Measurements from ENCODE around the gene ZNF362. TPM values are rescaled to one million over a fixed set of nuclear protein-coding genes. Genes with fewer than 3 reads are reported as not detected.

The ZNF362 gene
- total RNA-seq, 2 donors from 2014 or later, result 21.3 to 25.2 TPM

- Mint-ChIP-seq H3K27me3 (peaks cover 25% of the 10 kb centered on the region), H3K27ac (no peak overlapping the region), H3K4me1 (peaks cover 16% of the 10 kb centered on the region), H3K36me3 (ENCODE audit: low read depth) (peaks cover 5% of the 10 kb centered on the region), H3K4me3 (no peak overlapping the region)
- H3K9me3 ChIP-seq (ENCODE audit: control insufficient read depth, low read length, poor library complexity, severe bottlenecking), result no peaks in the 10 kb centered on the region
- ATAC-seq (no peak), DNase-seq (no peak)
These were observed 61.7 kb downstream of the ZNF362 start for GRCh38 chr1:33317946-33318345.

DNA sequence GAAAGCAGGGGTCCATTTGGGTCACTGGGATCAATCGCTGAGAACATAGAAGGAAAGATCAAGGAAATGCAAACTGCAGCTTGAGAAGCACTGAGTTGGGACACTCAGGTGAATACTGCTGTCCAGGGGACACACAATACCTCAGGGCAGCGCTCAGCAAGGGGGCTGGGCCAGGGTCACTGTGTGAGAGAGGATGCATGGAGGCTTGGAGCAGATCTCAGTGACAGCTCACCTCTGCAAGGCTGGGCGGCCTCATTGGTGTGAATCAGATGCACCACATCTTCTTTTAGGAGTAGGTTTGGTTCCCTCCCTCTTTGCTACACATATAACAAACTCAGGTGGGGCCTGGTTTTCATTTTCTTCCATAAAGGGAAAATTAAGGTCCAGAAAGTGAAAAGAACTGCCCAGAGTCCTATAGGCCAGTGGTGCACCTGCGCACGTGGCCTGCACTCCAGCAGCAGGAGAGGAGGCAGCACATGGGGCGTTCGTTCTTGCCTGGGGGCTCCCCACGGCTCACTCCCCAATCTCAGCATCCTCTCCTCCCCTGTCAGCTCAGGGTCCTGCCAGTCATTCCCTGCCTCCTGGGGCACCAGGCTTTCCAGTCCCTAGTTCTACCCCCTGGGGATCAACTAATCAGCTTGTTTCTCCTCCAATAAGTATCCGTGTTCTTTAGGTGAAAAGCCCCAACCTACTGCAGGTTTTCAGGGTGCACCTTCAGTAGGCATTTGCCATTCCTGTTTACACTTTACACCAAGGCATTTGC lies 63.1 kb downstream of the ZNF362 start:
- ATAC-seq (no peak), DNase-seq (no peak)
- peak overlapping the region; percentile 79 for H3K27ac Mint-ChIP-seq
- H3K4me3 Mint-ChIP-seq, result no peak overlapping the region
- peaks cover 15% of the 10 kb centered on the region for H3K4me1 Mint-ChIP-seq
- no peaks in the 10 kb centered on the region for H3K9me3 ChIP-seq (ENCODE audit: control insufficient read depth, low read length, poor library complexity, severe bottlenecking)
- peaks cover 4% of the 10 kb centered on the region for H3K36me3 Mint-ChIP-seq (ENCODE audit: low read depth)
- H3K27me3 Mint-ChIP-seq, result peaks cover 23% of the 10 kb centered on the region

DNA sequence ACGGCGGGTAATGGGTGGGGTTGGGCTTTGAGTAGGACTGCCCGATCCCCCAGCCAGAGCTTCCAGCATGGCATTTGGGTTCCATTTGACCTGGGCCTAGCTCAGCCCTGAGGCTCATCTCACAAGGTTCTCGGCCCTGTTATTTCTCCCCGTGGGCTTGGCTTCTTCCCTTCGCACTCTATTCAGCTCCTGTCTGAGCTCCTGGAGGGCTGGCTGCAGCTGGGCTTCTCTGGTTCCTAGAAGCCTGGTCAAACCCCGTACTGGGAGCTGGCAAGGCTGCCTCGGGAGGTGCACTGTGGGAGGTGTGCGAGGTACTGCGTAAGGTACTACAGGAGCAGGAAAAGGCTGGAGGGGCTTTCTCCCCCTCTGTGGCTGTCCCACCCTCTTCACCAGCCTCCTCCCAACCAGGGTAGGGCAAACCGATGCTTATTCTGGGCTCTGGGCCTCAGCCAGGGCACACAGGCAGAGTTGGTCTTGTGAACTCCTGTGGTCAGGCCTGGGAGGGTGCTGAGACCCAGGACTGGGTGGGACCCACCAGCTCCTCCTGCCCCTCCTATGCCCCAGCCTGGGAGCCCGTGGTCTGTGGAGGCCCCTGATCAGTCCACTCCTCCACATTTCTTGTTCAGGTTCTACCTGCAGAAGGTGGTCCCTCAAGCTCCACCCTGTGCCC lies 63.8 kb downstream of the ZNF362 start:
- DNase-seq, result no peak
- Mint-ChIP-seq H3K27me3 (peaks cover 18% of the 10 kb centered on the region), H3K4me1 (peaks cover 12% of the 10 kb centered on the region), H3K27ac (no peak overlapping the region), H3K36me3 (ENCODE audit: low read depth) (peaks cover 2% of the 10 kb centered on the region), H3K4me3 (peak overlapping the region; percentile 15)
- no peaks in the 10 kb centered on the region for H3K9me3 ChIP-seq (ENCODE audit: control insufficient read depth, low read length, poor library complexity, severe bottlenecking)
- no peak for ATAC-seq

- H3K4me1 Mint-ChIP-seq, result peaks cover 12% of the 10 kb centered on the region
- H3K4me3 Mint-ChIP-seq, result peak within 1 kb of the TSS; percentile 15
- DNase-seq (no peak), ATAC-seq (no peak)
- H3K27ac Mint-ChIP-seq, result peak within 1 kb of the TSS; percentile 24
- H3K27me3 Mint-ChIP-seq, result peaks cover 15% of the 10 kb centered on the region
- peaks cover 3% of the 10 kb centered on the region for H3K36me3 Mint-ChIP-seq (ENCODE audit: low read depth)
- no peaks in the 10 kb centered on the region for H3K9me3 ChIP-seq (ENCODE audit: control insufficient read depth, low read length, poor library complexity, severe bottlenecking)
These were observed 64.4 kb downstream of the ZNF362 start, which contains the start of gene A3GALT2 for GRCh38 chr1:33320619-33321165. Gene A3GALT2, minus strand, starts transcription at chr1:33321098. Its CDS starts 0 bp downstream, at chr1:33321098.

GRCh38 chr1:33321178-33321577 lies 64.9 kb downstream of the ZNF362 start:
- peaks cover 12% of the 10 kb centered on the region for H3K4me1 Mint-ChIP-seq
- H3K27ac Mint-ChIP-seq, result peak overlapping the region; percentile 24
- no peak overlapping the region for H3K4me3 Mint-ChIP-seq
- DNase-seq, result no peak
- H3K9me3 ChIP-seq (ENCODE audit: control insufficient read depth, low read length, poor library complexity, severe bottlenecking), result no peaks in the 10 kb centered on the region
- peaks cover 6% of the 10 kb centered on the region for H3K36me3 Mint-ChIP-seq (ENCODE audit: low read depth)
- peaks cover 10% of the 10 kb centered on the region for H3K27me3 Mint-ChIP-seq
- ATAC-seq, result no peak

DNA sequence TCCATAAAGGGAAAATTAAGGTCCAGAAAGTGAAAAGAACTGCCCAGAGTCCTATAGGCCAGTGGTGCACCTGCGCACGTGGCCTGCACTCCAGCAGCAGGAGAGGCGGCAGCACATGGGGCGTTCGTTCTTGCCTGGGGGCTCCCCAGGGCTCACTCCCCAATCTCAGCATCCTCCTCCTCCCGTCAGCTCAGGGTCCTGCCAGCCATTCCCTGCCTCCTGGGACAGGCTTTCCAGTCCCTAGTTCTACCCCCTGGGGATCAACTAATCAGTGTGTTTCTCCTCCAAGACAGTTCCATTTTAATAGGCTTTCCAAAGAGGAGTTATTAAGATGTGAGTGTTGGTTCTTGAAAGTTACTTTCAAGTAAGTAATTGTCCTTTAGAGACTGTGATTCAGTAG lies 65.8 kb downstream of the ZNF362 start:
- no peak for DNase-seq
- H3K36me3 Mint-ChIP-seq (ENCODE audit: low read depth), result peaks cover 5% of the 10 kb centered on the region
- no peaks in the 10 kb centered on the region for H3K9me3 ChIP-seq (ENCODE audit: control insufficient read depth, low read length, poor library complexity, severe bottlenecking)
- H3K4me1 Mint-ChIP-seq, result peaks cover 8% of the 10 kb centered on the region
- no peak for ATAC-seq
- H3K4me3 Mint-ChIP-seq, result no peak overlapping the region
- H3K27me3 Mint-ChIP-seq, result peaks cover 7% of the 10 kb centered on the region
- H3K27ac Mint-ChIP-seq, result no peak overlapping the region

DNA sequence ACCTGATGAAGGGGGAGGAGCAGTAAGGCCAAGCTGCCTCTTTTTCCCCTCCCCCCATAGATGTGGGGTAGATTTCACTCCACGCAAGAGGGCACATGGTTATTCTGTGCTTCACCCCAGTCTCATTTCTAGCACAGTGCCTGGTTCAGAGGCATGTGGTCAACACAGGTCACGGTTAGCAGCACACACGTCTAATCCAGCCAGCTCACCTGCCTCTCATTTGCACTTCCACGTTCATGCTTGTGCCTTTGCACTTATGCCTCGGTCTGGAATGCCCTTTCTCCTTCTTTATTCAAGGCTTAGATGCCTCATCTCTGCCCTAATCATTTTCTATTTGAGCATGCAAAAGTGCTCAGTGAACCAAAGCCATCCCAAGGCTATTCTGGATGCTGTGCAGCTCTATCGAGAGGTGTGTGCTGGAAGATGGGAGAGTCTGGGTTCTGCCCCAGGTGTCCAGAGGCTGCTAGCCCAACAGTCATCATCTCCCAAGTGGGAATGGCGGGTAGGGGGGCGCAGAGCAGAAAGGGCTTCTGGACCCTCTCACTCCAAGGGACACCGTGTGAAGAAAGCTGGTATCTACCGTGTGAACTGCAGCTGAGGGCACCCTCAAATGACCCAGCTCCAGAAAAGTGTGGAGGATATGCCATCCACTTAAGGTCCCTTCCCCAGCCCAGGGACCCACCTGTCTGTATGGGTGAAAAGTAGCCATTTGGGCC lies 66.7 kb downstream of the ZNF362 start:
- H3K9me3 ChIP-seq (ENCODE audit: control insufficient read depth, low read length, poor library complexity, severe bottlenecking), result no peaks in the 10 kb centered on the region
- ATAC-seq, result no peak
- H3K36me3 Mint-ChIP-seq (ENCODE audit: low read depth), result peaks cover 5% of the 10 kb centered on the region
- no peak for DNase-seq
- H3K27ac Mint-ChIP-seq, result no peak overlapping the region
- no peak overlapping the region for H3K4me3 Mint-ChIP-seq
- H3K4me1 Mint-ChIP-seq, result peaks cover 8% of the 10 kb centered on the region
- peaks cover 7% of the 10 kb centered on the region for H3K27me3 Mint-ChIP-seq

GRCh38 chr1:33323663-33324477 lies 67.6 kb downstream of the ZNF362 start:
- Mint-ChIP-seq H3K27me3 (peaks cover 2% of the 10 kb centered on the region), H3K36me3 (ENCODE audit: low read depth) (peaks cover 5% of the 10 kb centered on the region), H3K4me3 (no peak overlapping the region), H3K27ac (no peak overlapping the region), H3K4me1 (peaks cover 2% of the 10 kb centered on the region)
- no peaks in the 10 kb centered on the region for H3K9me3 ChIP-seq (ENCODE audit: control insufficient read depth, low read length, poor library complexity, severe bottlenecking)
- DNase-seq (no peak), ATAC-seq (no peak)

- H3K36me3 Mint-ChIP-seq (ENCODE audit: low read depth), result peaks cover 11% of the 10 kb centered on the region
These were observed 68.6 kb downstream of the ZNF362 start for GRCh38 chr1:33324677-33325575.

DNA sequence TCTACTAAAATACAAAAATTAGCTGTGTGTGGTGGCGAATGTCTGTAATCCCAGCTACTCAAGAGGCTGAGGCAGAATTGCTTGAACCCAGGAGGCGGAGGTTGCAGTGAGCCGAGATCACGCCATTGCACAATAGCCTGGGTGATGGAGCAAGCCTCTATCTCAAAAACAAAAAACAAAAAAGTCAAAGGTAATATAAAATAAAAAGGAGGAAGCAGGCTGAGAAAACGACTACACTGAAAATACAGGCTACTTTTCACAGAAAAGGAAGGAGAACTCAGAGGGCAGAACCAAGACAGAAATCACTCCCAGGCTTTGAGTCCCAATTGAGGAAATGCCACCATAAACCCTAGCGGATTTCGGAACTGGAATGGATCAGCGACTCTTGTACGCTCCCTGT lies 70.5 kb downstream of the ZNF362 start:
- Mint-ChIP-seq H3K4me3 (no peak overlapping the region), H3K27ac (no peak overlapping the region), H3K36me3 (ENCODE audit: low read depth) (peaks cover 11% of the 10 kb centered on the region), H3K27me3 (no peaks in the 10 kb centered on the region), H3K4me1 (no peaks in the 10 kb centered on the region)
- no peaks in the 10 kb centered on the region for H3K9me3 ChIP-seq (ENCODE audit: control insufficient read depth, low read length, poor library complexity, severe bottlenecking)
- ATAC-seq (no peak), DNase-seq (no peak)

More at GRCh38 chr1:33324677-33325575, 68.6 kb downstream of the ZNF362 start:
- no peaks in the 10 kb centered on the region for H3K9me3 ChIP-seq (ENCODE audit: control insufficient read depth, low read length, poor library complexity, severe bottlenecking)
- DNase-seq, result no peak
- Mint-ChIP-seq H3K27ac (no peak overlapping the region), H3K27me3 (no peaks in the 10 kb centered on the region), H3K4me3 (no peak overlapping the region), H3K4me1 (no peaks in the 10 kb centered on the region)
- no peak for ATAC-seq

- Mint-ChIP-seq H3K27me3 (no peaks in the 10 kb centered on the region), H3K4me3 (no peak overlapping the region), H3K4me1 (no peaks in the 10 kb centered on the region), H3K36me3 (ENCODE audit: low read depth) (peaks cover 11% of the 10 kb centered on the region), H3K27ac (no peak overlapping the region)
- H3K9me3 ChIP-seq (ENCODE audit: control insufficient read depth, low read length, poor library complexity, severe bottlenecking), result no peaks in the 10 kb centered on the region
- DNase-seq, result no peak
- ATAC-seq, result no peak
These were observed 71.5 kb downstream of the ZNF362 start for GRCh38 chr1:33327587-33328325.

Measured in T-helper 17 cell (primary cell).